Activated CD4-positive, alpha-beta memory T cell treated with anti-CD3 and anti-CD28 coated beads, Interleukin-2, amount 10 ng/mL, durations not matched to agents 7 days and 5 days (primary cell): ENCODE results near the gene LRIG3. TPM values are rescaled to one million over a fixed set of nuclear protein-coding genes. Genes with fewer than 3 reads are reported as not detected.

Experiments used
- CTCF ChIA-PET: fragments of 350-600 bp; sonication (Branson Sonifier 250); formaldehyde crosslinking; loops from one replicate; lab custom pipeline; 2021; ENCODE audit warnings: antibody characterized with exemption, inconsistent platforms; lab: Charles Lee
- POLR2A ChIA-PET: fragments of 350-600 bp; sonication (Branson Sonifier 250); formaldehyde crosslinking; loops from one replicate; lab custom pipeline; 2021; ENCODE audit warnings: antibody characterized with exemption; lab: Charles Lee
- DNase-seq: peaks from one replicate; pipeline ENCODE4 v3.0.0-alpha.2; 2020
- H3K27ac Mint-ChIP-seq: one replicate; pipeline ENCODE4 v1.8.0; 2021; ENCODE audit warnings: mild to moderate bottlenecking, mixed read lengths
- H3K27me3 Mint-ChIP-seq: one replicate; pipeline ENCODE4 v1.8.0; 2021; ENCODE audit warnings: mixed read lengths
- H3K36me3 Mint-ChIP-seq: one replicate; pipeline ENCODE4 v1.8.0; 2021; ENCODE audit warnings: low read depth, mixed read lengths
- H3K4me1 Mint-ChIP-seq: one replicate; pipeline ENCODE4 v1.8.0; 2021; ENCODE audit warnings: mixed read lengths
- H3K4me3 Mint-ChIP-seq: one replicate; pipeline ENCODE4 v1.8.0; 2021; ENCODE audit warnings: mild to moderate bottlenecking, mixed read lengths
- H3K9me3 Mint-ChIP-seq: one replicate; pipeline ENCODE4 v1.8.0; 2021; ENCODE audit warnings: mixed read lengths
- total RNA-seq, 2 experiments: library from RNA; stranded (reverse); gene quantifications; one replicate each; pipeline ENCODE4 v1.2.3, GENCODE V29; 2021

The LRIG3 gene, protein sequence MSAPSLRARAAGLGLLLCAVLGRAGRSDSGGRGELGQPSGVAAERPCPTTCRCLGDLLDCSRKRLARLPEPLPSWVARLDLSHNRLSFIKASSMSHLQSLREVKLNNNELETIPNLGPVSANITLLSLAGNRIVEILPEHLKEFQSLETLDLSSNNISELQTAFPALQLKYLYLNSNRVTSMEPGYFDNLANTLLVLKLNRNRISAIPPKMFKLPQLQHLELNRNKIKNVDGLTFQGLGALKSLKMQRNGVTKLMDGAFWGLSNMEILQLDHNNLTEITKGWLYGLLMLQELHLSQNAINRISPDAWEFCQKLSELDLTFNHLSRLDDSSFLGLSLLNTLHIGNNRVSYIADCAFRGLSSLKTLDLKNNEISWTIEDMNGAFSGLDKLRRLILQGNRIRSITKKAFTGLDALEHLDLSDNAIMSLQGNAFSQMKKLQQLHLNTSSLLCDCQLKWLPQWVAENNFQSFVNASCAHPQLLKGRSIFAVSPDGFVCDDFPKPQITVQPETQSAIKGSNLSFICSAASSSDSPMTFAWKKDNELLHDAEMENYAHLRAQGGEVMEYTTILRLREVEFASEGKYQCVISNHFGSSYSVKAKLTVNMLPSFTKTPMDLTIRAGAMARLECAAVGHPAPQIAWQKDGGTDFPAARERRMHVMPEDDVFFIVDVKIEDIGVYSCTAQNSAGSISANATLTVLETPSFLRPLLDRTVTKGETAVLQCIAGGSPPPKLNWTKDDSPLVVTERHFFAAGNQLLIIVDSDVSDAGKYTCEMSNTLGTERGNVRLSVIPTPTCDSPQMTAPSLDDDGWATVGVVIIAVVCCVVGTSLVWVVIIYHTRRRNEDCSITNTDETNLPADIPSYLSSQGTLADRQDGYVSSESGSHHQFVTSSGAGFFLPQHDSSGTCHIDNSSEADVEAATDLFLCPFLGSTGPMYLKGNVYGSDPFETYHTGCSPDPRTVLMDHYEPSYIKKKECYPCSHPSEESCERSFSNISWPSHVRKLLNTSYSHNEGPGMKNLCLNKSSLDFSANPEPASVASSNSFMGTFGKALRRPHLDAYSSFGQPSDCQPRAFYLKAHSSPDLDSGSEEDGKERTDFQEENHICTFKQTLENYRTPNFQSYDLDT
- under 1 TPM; 0.08 to 0.18 TPM for total RNA-seq

DNA sequence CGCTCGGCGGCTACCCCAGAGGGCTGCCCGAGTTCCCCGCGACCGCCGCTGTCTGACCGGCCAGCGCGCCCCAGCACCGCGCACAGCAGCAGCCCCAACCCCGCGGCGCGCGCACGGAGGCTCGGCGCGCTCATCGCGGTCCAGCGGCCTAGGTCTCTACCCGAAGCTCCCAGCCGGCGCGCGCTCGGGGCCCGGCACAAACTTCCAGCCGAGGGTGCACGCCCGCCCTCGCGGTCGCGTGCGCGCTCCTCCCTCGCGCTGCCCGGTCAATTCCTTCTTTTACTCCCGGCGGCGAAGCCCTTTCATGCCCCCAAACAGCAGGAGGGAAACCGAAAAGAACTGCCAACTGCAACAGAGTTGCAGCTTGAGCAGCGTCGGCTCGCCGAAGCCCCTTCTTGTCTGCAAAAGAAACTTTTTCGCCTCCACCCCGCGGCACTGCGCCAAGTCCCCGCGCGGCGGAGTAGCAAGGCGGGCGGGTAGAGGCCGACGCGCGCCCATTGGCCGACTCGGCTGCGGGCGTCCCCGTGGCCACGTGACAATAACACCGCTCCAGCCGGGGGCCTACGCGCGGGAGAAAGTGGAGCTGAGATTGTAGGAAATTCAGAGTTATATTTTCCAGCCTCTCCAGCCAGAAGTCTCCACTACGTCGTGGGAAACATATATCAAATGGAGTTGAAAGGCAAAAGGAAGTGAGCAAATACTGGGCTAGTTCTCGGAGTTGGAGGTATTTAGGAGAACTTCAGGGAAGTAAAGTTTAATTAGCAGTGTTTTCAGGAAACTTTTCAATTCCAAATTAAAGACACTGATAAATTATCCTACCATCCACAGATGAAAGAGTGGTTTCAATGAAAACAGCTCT lies at the start of gene LRIG3:
Gene LRIG3, minus strand, starts transcription at position 403 of the 859 bp plus-strand sequence. Its CDS starts 269 bp downstream, at position 134.
- Mint-ChIP-seq H3K27me3 (peaks cover 34% of the 10 kb centered on the region), H3K4me1 (peaks cover 7% of the 10 kb centered on the region), H3K4me3 (peak within 1 kb of the TSS; percentile 58), H3K27ac (no peak within 1 kb of the TSS), H3K9me3 (no peaks in the 10 kb centered on the region), H3K36me3 (no peaks in the 10 kb centered on the region)
- POLR2A ChIA-PET = no interaction called here
- DNase-seq = peak; percentile 20
- CTCF ChIA-PET = no interaction called here

DNA sequence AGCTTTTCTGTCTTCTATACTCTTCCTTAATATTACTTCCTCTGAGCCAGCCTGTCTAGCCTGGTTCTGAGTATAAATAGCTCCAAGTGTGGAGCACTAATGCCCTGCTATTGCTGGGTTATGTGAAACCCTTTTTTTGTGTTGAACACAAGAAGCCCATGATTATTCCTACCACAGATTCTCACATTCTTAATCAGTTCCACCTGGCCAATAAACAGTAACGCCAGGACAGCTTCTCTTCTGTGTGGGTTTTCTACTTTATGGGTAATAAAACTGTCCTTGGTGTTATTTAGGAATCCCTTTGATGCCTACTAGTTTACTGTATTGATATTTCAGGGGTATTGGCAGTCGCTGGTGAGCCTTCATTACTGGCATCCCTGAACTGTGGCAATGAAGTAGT lies 48.9 kb upstream of the LRIG3 start:
- no peak for DNase-seq
- Mint-ChIP-seq H3K4me3 (no peak overlapping the region), H3K9me3 (peaks cover 4% of the 10 kb centered on the region), H3K27ac (no peak overlapping the region), H3K27me3 (no peaks in the 10 kb centered on the region), H3K36me3 (no peaks in the 10 kb centered on the region), H3K4me1 (no peaks in the 10 kb centered on the region)
- ChIA-PET CTCF (no interaction called here), POLR2A (interaction anchor here (0.6 kb wide), 1 partner anchor 22 kb away, joined by 3 read pairs; no protein-coding TSS in a partner anchor)

DNA sequence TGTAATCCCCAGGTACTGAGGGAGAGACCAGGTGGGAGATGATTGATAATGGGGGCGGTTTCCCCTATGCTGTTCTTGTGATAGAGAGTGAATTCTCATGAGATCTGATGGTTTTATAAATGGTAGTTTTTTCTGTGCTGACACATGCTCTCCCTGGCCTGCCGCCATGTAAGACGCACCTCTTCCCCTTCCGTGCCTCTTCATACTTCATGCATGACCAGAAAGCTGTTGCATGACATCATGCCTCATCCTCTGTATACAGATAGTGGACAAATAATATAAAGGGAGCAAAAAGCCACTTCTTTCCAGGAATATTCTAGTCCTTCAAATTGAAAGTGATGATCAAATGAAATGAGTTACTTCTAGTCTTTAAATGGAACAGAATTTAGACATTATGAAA lies 47.3 kb upstream of the LRIG3 start:
- Mint-ChIP-seq H3K4me1 (no peaks in the 10 kb centered on the region), H3K36me3 (no peaks in the 10 kb centered on the region), H3K27me3 (no peaks in the 10 kb centered on the region), H3K9me3 (peaks cover 4% of the 10 kb centered on the region), H3K27ac (no peak overlapping the region), H3K4me3 (no peak overlapping the region)
- POLR2A ChIA-PET = no interaction called here
- no peak for DNase-seq
- CTCF ChIA-PET = no interaction called here

DNA sequence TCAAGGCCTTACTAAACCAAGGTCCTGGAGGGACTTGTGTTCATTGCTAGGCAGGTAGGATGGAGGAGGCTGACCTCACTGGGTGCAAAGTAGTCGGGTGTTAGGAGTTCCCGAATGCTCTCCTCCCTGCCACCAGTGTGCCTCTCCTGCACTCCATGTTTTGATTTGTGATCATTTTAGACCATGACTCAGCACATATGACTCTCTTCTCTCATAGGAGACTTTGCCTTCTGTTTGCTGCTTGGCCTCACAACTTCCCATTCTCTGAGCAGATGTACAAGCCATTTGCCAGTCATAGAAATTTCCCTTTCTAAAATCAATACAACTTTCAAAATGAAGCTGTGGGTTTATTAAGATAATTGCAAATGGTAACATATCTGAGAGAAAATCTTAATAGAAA lies 46.6 kb upstream of the LRIG3 start:
- Mint-ChIP-seq H3K4me3 (no peak overlapping the region), H3K27ac (no peak overlapping the region), H3K27me3 (no peaks in the 10 kb centered on the region), H3K9me3 (peaks cover 4% of the 10 kb centered on the region), H3K4me1 (no peaks in the 10 kb centered on the region), H3K36me3 (no peaks in the 10 kb centered on the region)
- CTCF ChIA-PET = no interaction called here
- POLR2A ChIA-PET = no interaction called here
- DNase-seq = no peak

DNA sequence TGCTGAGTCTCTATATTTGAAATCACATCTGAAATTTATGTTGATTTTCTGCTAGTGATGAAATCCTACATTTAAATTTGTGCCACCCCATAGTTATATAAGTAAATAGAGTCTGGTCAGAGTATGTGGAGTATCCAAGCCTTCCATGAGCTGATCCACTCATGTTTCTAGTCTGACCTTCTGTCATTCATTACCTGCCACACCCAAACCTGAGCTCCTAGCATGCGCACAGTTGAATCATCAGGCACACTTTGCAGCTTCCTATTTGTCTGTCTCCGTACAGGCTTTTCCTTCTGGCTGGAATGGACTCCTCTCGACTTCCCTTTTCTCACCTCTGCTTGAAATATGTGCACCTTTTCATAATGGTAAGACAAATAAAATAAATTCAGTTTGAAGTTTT lies 45.3 kb upstream of the LRIG3 start:
- DNase-seq = no peak
- Mint-ChIP-seq H3K27me3 (no peaks in the 10 kb centered on the region), H3K4me1 (no peaks in the 10 kb centered on the region), H3K36me3 (no peaks in the 10 kb centered on the region), H3K27ac (no peak overlapping the region), H3K9me3 (peaks cover 4% of the 10 kb centered on the region), H3K4me3 (no peak overlapping the region)
- ChIA-PET POLR2A (no interaction called here), CTCF (no interaction called here)

DNA sequence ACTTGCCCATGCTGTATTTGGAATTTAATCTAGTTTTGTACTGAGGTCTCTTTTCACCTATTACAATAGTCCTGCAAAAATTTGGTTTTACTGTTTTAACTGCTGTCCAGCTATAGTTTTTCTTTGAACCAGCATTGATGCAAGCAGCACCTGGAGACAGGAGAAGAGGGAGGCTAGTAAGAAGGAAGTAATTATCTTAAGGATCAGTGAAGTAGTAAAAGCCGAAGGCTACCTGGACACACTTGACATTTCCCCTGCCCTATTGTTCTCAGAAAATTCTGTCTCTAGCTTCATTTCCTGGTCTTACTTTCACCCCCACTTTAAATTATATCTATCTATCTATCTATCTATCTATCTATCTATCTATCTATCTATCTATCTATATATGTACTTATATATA lies 43.5 kb upstream of the LRIG3 start:
- Mint-ChIP-seq H3K36me3 (no peaks in the 10 kb centered on the region), H3K27me3 (no peaks in the 10 kb centered on the region), H3K27ac (no peak overlapping the region), H3K9me3 (peaks cover 4% of the 10 kb centered on the region), H3K4me1 (no peaks in the 10 kb centered on the region), H3K4me3 (no peak overlapping the region)
- POLR2A ChIA-PET = no interaction called here
- CTCF ChIA-PET = no interaction called here
- no peak for DNase-seq

DNA sequence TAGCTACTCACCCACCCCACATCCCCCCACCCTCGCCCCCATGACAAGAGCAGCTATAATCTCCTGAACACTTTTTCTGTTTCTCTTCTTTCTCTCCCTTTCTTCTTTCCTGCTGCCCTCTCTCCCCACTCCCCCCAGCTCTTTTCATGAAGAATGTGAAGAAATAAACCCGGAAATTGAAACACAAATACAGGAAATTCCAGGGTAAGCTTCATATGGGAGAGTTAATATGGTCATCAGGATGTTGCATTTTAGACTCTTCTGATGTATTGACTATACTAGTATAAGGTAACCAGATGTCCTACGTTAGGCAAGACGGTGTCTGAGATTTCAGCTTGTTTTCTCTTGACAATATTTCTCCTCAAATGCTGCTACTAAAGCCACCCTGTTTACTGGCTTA lies 41.6 kb upstream of the LRIG3 start:
- Mint-ChIP-seq H3K9me3 (no peaks in the 10 kb centered on the region), H3K27ac (no peak overlapping the region), H3K4me1 (no peaks in the 10 kb centered on the region), H3K4me3 (no peak overlapping the region), H3K36me3 (no peaks in the 10 kb centered on the region), H3K27me3 (no peaks in the 10 kb centered on the region)
- CTCF ChIA-PET = no interaction called here
- POLR2A ChIA-PET = no interaction called here
- no peak for DNase-seq

DNA sequence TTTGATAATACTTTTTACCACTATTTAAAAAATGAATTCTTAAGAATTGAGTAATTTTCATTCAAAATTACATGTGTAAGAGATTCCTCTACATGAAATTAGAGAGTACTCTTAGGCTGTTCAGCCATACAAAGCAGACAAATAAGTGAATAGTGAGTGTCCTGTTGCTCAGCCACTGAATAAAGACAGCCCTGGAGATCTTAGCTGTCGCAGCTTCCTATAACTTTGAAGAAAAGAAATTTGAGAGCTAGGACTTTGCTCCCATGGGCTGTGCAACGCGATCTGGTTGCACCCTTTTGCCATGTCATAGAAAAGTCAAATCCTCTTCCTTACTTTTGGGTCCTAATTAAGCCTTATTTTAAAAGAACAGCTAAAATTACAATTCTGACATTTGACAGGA lies 40.9 kb upstream of the LRIG3 start:
- no peaks in the 10 kb centered on the region for H3K4me1 Mint-ChIP-seq
- no peak overlapping the region for H3K27ac Mint-ChIP-seq
- POLR2A ChIA-PET = no interaction called here
- H3K36me3 Mint-ChIP-seq = no peaks in the 10 kb centered on the region
- CTCF ChIA-PET = no interaction called here
- H3K4me3 Mint-ChIP-seq = no peak overlapping the region
- H3K27me3 Mint-ChIP-seq = no peaks in the 10 kb centered on the region
- DNase-seq = no peak
- H3K9me3 Mint-ChIP-seq = no peaks in the 10 kb centered on the region

DNA sequence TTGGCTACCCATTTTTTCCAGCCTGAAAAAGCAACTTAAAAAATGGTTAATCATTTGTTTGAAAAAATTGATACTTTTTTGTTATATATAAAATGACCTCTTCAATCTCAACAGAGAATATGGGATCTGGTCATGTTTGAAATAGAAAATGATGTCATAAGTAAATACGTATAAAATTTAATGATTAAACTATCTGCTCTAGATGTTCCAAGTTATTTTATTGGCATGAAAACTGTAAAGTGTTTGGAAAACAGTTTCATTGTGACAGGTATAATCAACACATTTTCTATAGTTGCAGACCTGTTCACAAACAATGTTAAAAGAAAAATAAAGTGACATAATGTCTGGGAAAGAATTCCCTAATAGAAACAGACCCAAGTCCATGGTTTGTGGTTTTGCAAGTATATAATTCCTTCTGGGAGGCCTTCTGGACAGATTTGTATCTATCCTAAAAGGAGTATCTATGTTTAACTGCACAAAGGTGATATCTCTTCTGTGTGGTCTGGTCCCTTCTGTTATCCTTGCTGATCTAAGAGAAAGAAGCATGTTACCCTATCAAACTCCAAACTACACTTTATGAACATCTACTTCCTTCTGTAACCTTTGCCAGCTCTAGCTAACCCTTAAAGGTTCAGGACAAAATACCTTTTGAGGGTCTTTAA lies 39.5 kb upstream of the LRIG3 start:
- no peak overlapping the region for H3K27ac Mint-ChIP-seq
- no peaks in the 10 kb centered on the region for H3K36me3 Mint-ChIP-seq
- ChIA-PET POLR2A (no interaction called here), CTCF (no interaction called here)
- H3K4me1 Mint-ChIP-seq = no peaks in the 10 kb centered on the region
- H3K27me3 Mint-ChIP-seq = no peaks in the 10 kb centered on the region
- H3K9me3 Mint-ChIP-seq = no peaks in the 10 kb centered on the region
- H3K4me3 Mint-ChIP-seq = no peak overlapping the region
- no peak for DNase-seq

DNA sequence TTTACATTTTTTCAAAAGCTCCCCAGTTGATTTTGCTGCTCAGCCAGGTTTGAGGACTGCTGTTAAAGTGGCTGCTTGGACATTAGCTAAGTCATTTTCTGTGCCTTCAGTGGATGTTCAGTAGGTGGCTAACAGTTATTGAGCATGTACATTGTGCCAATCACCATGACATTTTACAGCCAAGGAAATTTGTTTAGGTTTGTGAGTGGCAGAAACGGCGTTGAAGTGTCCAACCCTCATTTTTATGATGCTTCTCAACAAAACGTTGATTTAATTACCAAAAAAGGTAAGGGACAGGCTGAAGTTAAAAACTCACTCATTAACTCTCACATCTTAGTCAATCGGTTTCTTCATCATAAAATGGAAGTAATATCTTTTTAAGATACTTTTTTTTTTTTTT lies 37.0 kb upstream of the LRIG3 start:
- no peak overlapping the region for H3K27ac Mint-ChIP-seq
- no peaks in the 10 kb centered on the region for H3K9me3 Mint-ChIP-seq
- ChIA-PET CTCF (no interaction called here), POLR2A (no interaction called here)
- DNase-seq = no peak
- no peaks in the 10 kb centered on the region for H3K36me3 Mint-ChIP-seq
- H3K4me1 Mint-ChIP-seq = no peaks in the 10 kb centered on the region
- H3K4me3 Mint-ChIP-seq = no peak overlapping the region
- no peaks in the 10 kb centered on the region for H3K27me3 Mint-ChIP-seq

DNA sequence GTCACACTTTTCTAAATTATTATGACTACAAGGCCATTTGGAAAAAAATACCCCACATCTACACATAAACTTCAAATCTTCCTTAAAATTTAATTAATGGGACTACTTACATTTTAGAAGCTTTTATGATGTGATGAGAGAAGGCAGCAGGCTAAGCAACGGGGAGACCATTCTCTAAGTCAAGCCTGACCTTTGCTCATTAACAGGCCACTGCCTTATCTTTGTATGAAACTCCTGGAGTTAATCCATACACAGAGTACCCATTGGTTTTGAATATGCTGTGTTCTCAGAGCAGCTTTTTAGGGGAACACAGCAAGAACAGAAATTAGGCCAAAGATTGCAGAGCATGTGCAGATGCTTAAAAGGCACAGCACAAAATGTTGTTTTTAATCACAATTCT lies 35.5 kb upstream of the LRIG3 start:
- no peaks in the 10 kb centered on the region for H3K36me3 Mint-ChIP-seq
- H3K27ac Mint-ChIP-seq = no peak overlapping the region
- no peaks in the 10 kb centered on the region for H3K27me3 Mint-ChIP-seq
- no peak for DNase-seq
- ChIA-PET CTCF (interaction anchor here (0.7 kb wide), 1 partner anchor 80 kb away, joined by 5 read pairs; no protein-coding TSS in a partner anchor), POLR2A (no interaction called here)
- no peaks in the 10 kb centered on the region for H3K4me1 Mint-ChIP-seq
- no peak overlapping the region for H3K4me3 Mint-ChIP-seq
- no peaks in the 10 kb centered on the region for H3K9me3 Mint-ChIP-seq

DNA sequence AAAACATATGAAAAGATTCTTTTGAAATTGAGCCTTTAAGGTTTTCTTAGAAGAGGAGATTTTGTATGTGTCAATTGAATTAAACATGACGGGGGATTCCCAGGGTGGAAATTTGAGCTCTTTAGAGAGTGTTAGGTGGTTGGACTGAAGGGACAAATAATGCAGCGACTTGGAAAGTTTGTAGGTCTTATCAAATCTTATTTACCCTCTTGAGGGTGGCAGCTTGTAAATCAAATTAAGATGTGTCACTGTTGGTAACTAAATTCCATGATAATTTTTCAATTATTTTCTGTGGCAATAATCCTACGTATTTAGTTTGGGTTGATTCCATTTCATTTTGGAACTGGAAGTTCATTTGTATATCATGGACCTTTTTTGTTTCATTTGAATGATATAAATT lies 33.7 kb upstream of the LRIG3 start:
- Mint-ChIP-seq H3K36me3 (no peaks in the 10 kb centered on the region), H3K4me3 (no peak overlapping the region), H3K9me3 (no peaks in the 10 kb centered on the region), H3K27ac (no peak overlapping the region), H3K27me3 (no peaks in the 10 kb centered on the region), H3K4me1 (no peaks in the 10 kb centered on the region)
- ChIA-PET POLR2A (no interaction called here), CTCF (no interaction called here)
- no peak for DNase-seq
